ENCODE results near the gene UBXN7. TPM values are rescaled to one million over a fixed set of nuclear protein-coding genes. Genes with fewer than 3 reads are reported as not detected.

Gene UBXN7
- total and polyA plus RNA-seq, 9 of the 15 experiments (the other 6 are each of a cell fraction or from before 2014, with no cell fraction given): 3.5 to 44.6 (median 13.4) TPM

DNA sequence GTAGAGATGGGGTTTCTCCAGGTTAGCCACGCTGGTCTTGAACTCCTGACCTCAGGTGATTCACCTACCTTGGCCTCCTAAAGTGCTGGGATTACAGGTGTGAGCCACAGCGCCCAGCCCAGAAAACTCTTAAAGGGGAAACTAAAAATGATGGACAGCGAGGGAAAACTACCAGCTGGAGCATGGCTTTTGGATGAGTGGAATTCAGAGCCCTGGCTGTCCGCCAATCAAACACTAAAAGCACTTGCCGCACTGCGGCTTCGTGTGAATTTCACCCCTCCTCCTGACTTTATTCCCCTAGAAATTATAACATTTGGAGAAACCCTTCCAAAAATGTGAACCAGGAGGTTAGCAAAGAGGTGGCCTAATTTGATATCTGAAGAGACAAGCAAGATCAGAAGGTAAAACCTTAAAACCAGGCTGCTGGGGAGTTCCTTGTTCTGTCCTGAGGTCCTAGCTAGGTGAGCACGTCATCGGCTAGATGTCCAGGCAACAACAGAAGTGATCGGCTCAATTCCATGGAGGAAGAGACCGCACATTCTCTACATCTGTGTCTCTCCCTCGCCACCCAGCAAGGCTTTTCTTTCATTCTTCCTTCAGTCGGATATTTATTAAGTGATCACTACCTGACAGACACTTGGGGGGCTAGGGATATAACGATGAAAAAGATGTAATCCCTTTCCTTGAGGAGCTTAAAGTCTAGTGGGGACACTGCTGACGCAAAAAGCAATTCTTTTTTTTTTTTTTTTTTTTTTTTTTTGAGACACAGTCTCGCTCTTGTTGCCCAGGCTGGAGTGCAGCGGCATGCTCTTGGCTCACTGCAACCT is 95.7 kb downstream of the UBXN7 start (continued):
- TF ChIP-seq, protein P1, sequence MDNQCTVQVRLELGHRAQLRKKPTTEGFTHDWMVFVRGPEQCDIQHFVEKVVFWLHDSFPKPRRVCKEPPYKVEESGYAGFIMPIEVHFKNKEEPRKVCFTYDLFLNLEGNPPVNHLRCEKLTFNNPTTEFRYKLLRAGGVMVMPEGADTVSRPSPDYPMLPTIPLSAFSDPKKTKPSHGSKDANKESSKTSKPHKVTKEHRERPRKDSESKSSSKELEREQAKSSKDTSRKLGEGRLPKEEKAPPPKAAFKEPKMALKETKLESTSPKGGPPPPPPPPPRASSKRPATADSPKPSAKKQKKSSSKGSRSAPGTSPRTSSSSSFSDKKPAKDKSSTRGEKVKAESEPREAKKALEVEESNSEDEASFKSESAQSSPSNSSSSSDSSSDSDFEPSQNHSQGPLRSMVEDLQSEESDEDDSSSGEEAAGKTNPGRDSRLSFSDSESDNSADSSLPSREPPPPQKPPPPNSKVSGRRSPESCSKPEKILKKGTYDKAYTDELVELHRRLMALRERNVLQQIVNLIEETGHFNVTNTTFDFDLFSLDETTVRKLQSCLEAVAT (IDR thresholded peaks at IDR 0.05): 0 out of 4 replicates have a peak, but pooled peaks of 1 of the 2 experiments have one; percentile 58
- TF ChIP-seq CREBBP (IDR thresholded peaks at IDR 0.05; ENCODE audit: low read depth, low read length) (no peak), PRMT5 (CRISPR knock-in tag; IDR thresholded peaks at IDR 0.05) (no peak), MAZ (CRISPR knock-in tag; conservative IDR thresholded peaks at IDR 0.05 in 1 of 2, IDR thresholded peaks at IDR 0.05 in 1 of 2) (0 out of 4 replicates have a peak, but pooled peaks of 1 of the 2 experiments have one; percentile 0), EGR1 (conservative IDR thresholded peaks at IDR 0.05) (no peak), HNRNPLL (IDR thresholded peaks at IDR 0.05; ENCODE audit: low read depth, low read length, poor library complexity, severe bottlenecking) (no peak), NFIX (CRISPR knock-in tag; IDR thresholded peaks at IDR 0.05; ENCODE audit: low read depth) (no peak), NFXL1 (CRISPR knock-in tag; IDR thresholded peaks at IDR 0.05) (no peak), SP1 (CRISPR knock-in tag; IDR thresholded peaks at IDR 0.05) (no peak), MED1 (CRISPR knock-in tag; IDR thresholded peaks at IDR 0.05; ENCODE audit: borderline replicate concordance) (no peak), ZNF583 (CRISPR knock-in tag; IDR thresholded peaks at IDR 0.05) (no peak), ZNF785 (CRISPR knock-in tag; IDR thresholded peaks at IDR 0.05) (no peak), ZKSCAN8 (CRISPR knock-in tag; IDR thresholded peaks at IDR 0.05) (peak; percentile 60; the same call in 1 of the 2 replicates), HIVEP1 (CRISPR knock-in tag; IDR thresholded peaks at IDR 0.05) (no peak)
- TF ChIP-seq, protein P2, sequence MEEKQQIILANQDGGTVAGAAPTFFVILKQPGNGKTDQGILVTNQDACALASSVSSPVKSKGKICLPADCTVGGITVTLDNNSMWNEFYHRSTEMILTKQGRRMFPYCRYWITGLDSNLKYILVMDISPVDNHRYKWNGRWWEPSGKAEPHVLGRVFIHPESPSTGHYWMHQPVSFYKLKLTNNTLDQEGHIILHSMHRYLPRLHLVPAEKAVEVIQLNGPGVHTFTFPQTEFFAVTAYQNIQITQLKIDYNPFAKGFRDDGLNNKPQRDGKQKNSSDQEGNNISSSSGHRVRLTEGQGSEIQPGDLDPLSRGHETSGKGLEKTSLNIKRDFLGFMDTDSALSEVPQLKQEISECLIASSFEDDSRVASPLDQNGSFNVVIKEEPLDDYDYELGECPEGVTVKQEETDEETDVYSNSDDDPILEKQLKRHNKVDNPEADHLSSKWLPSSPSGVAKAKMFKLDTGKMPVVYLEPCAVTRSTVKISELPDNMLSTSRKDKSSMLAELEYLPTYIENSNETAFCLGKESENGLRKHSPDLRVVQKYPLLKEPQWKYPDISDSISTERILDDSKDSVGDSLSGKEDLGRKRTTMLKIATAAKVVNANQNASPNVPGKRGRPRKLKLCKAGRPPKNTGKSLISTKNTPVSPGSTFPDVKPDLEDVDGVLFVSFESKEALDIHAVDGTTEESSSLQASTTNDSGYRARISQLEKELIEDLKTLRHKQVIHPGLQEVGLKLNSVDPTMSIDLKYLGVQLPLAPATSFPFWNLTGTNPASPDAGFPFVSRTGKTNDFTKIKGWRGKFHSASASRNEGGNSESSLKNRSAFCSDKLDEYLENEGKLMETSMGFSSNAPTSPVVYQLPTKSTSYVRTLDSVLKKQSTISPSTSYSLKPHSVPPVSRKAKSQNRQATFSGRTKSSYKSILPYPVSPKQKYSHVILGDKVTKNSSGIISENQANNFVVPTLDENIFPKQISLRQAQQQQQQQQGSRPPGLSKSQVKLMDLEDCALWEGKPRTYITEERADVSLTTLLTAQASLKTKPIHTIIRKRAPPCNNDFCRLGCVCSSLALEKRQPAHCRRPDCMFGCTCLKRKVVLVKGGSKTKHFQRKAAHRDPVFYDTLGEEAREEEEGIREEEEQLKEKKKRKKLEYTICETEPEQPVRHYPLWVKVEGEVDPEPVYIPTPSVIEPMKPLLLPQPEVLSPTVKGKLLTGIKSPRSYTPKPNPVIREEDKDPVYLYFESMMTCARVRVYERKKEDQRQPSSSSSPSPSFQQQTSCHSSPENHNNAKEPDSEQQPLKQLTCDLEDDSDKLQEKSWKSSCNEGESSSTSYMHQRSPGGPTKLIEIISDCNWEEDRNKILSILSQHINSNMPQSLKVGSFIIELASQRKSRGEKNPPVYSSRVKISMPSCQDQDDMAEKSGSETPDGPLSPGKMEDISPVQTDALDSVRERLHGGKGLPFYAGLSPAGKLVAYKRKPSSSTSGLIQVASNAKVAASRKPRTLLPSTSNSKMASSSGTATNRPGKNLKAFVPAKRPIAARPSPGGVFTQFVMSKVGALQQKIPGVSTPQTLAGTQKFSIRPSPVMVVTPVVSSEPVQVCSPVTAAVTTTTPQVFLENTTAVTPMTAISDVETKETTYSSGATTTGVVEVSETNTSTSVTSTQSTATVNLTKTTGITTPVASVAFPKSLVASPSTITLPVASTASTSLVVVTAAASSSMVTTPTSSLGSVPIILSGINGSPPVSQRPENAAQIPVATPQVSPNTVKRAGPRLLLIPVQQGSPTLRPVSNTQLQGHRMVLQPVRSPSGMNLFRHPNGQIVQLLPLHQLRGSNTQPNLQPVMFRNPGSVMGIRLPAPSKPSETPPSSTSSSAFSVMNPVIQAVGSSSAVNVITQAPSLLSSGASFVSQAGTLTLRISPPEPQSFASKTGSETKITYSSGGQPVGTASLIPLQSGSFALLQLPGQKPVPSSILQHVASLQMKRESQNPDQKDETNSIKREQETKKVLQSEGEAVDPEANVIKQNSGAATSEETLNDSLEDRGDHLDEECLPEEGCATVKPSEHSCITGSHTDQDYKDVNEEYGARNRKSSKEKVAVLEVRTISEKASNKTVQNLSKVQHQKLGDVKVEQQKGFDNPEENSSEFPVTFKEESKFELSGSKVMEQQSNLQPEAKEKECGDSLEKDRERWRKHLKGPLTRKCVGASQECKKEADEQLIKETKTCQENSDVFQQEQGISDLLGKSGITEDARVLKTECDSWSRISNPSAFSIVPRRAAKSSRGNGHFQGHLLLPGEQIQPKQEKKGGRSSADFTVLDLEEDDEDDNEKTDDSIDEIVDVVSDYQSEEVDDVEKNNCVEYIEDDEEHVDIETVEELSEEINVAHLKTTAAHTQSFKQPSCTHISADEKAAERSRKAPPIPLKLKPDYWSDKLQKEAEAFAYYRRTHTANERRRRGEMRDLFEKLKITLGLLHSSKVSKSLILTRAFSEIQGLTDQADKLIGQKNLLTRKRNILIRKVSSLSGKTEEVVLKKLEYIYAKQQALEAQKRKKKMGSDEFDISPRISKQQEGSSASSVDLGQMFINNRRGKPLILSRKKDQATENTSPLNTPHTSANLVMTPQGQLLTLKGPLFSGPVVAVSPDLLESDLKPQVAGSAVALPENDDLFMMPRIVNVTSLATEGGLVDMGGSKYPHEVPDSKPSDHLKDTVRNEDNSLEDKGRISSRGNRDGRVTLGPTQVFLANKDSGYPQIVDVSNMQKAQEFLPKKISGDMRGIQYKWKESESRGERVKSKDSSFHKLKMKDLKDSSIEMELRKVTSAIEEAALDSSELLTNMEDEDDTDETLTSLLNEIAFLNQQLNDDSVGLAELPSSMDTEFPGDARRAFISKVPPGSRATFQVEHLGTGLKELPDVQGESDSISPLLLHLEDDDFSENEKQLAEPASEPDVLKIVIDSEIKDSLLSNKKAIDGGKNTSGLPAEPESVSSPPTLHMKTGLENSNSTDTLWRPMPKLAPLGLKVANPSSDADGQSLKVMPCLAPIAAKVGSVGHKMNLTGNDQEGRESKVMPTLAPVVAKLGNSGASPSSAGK (IDR thresholded peaks at IDR 0.05): peak; percentile 29

Data from K562 (cell line).